GM23338 (cell line): ENCODE results near the gene GTF2H1. TPM values are rescaled to one million over a fixed set of nuclear protein-coding genes. Genes with fewer than 3 reads are reported as not detected.

ENCODE experiments used
- ATAC-seq: fragments of 200-7000 bp; cut with Tn5 transposase; 3 replicates; pipeline ENCODE4 v1.9.1; 2020
- DNase-seq: peaks from one replicate; pipeline ENCODE4 v3.0.0-alpha.2; 2015; ENCODE audit warnings: low spot score
- H2AFZ ChIP-seq: fragments of 200-600 bp; sonication (generic); 2 replicates; pipeline ENCODE4 v1.8.0; 2016; ENCODE audit warnings: antibody characterized with exemption, mild to moderate bottlenecking, moderate library complexity
- H3F3A ChIP-seq: fragments of 200-600 bp; sonication (generic); replicated peaks from 2 replicates; pipeline ENCODE4 v1.8.0; 2017; ENCODE audit warnings: antibody characterized with exemption, mixed run types, low read depth
- H3K27ac ChIP-seq: fragments of 200-600 bp; sonication (generic); 2 replicates; pipeline ENCODE4 v1.6.1; 2016; ENCODE audit warnings: low read depth
- H3K27me3 ChIP-seq: fragments of 200-600 bp; sonication (generic); 2 replicates; pipeline ENCODE4 v1.8.0; 2016; ENCODE audit warnings: mild to moderate bottlenecking, mixed run types, moderate library complexity; ENCODE audit not compliant: insufficient read depth
- H3K36me3 ChIP-seq: fragments of 200-600 bp; sonication (generic); 2 replicates; pipeline ENCODE4 v1.8.0; 2016; ENCODE audit warnings: mild to moderate bottlenecking; ENCODE audit not compliant: insufficient read depth
- H3K4me1 ChIP-seq: fragments of 200-600 bp; sonication (generic); 2 replicates; pipeline ENCODE4 v1.8.0; 2016; ENCODE audit warnings: mild to moderate bottlenecking, moderate library complexity; ENCODE audit not compliant: insufficient read depth
- H3K4me2 ChIP-seq: fragments of 200-600 bp; sonication (generic); 2 replicates; pipeline ENCODE4 v1.7.1; 2017; ENCODE audit warnings: mixed run types
- H3K4me3 ChIP-seq: fragments of 200-600 bp; sonication (generic); 2 replicates; pipeline ENCODE4 v1.6.1; 2016; ENCODE audit warnings: mixed run types
- H3K79me2 ChIP-seq: fragments of 200-600 bp; sonication (generic); replicated peaks from 2 replicates; pipeline ENCODE4 v1.8.0; 2017; ENCODE audit warnings: mild to moderate bottlenecking; ENCODE audit not compliant: insufficient read depth
- H3K9me2 ChIP-seq: fragments of 200-600 bp; sonication (generic); 2 replicates; pipeline ENCODE4 v1.8.0; 2017; ENCODE audit not compliant: insufficient read depth
- H4K20me1 ChIP-seq: fragments of 200-600 bp; sonication (generic); replicated peaks from 2 replicates; pipeline ENCODE4 v1.8.0; 2017; ENCODE audit warnings: mild to moderate bottlenecking; ENCODE audit not compliant: insufficient read depth
- H3K27ac Mint-ChIP-seq: 2 replicates; pipeline ENCODE4 v1.8.0; 2020; ENCODE audit warnings: inconsistent platforms, mild to moderate bottlenecking, moderate library complexity, mixed read lengths
- H3K27me3 Mint-ChIP-seq: 3 replicates; pipeline ENCODE4 v1.8.0; 2022; ENCODE audit warnings: low read depth, mild to moderate bottlenecking, moderate library complexity, mixed read lengths, inconsistent platforms; ENCODE audit not compliant: insufficient read depth, poor library complexity
- H3K36me3 Mint-ChIP-seq: 3 replicates; pipeline ENCODE4 v1.8.0; 2021; ENCODE audit warnings: low read depth, mild to moderate bottlenecking, inconsistent platforms, moderate library complexity, mixed read lengths
- H3K4me1 Mint-ChIP-seq: 3 replicates; pipeline ENCODE4 v1.8.0; 2020; ENCODE audit warnings: mild to moderate bottlenecking, inconsistent platforms, mixed read lengths
- H3K4me3 Mint-ChIP-seq: 3 replicates; pipeline ENCODE4 v1.8.0; 2021; ENCODE audit warnings: moderate library complexity, mild to moderate bottlenecking, inconsistent platforms, mixed read lengths
- H3K9me3 Mint-ChIP-seq: 3 replicates; pipeline ENCODE4 v1.8.0; 2020; ENCODE audit warnings: moderate library complexity, mild to moderate bottlenecking, inconsistent platforms, mixed read lengths
- EZH2 ChIP-seq: fragments of 200-600 bp; sonication (generic); IDR thresholded peaks from one replicate; pipeline ENCODE4 v1.8.0; 2017; ENCODE audit warnings: antibody characterized with exemption, mild to moderate bottlenecking, low read depth; ENCODE audit not compliant: unreplicated experiment
- JUNB ChIP-seq: IDR thresholded peaks from one replicate; pipeline ENCODE4 v1.6.1; 2016; ENCODE audit warnings: antibody characterized with exemption; ENCODE audit not compliant: unreplicated experiment
- NANOG ChIP-seq: IDR thresholded peaks from 2 replicates; pipeline ENCODE4 v1.6.1; 2016; ENCODE audit warnings: antibody characterized with exemption, borderline replicate concordance
- STAT1 ChIP-seq: IDR thresholded peaks from one replicate; pipeline ENCODE4 v1.6.1; 2016; ENCODE audit warnings: antibody characterized with exemption; ENCODE audit not compliant: unreplicated experiment
- ZNF114 ChIP-seq: fragments of 250-450 bp; sonication (Bioruptor Pico); IDR thresholded peaks from 2 replicates; pipeline ENCODE4 v1.5.0; 2020; ENCODE audit warnings: mild to moderate bottlenecking, moderate library complexity
- ZNF331 ChIP-seq: fragments of 250-450 bp; sonication (Bioruptor Pico); IDR thresholded peaks from 2 replicates; pipeline ENCODE4 v1.5.0; 2020; ENCODE audit warnings: low read depth, mild to moderate bottlenecking, moderate library complexity
- polyA plus RNA-seq: library from polyadenylated mRNA; unstranded; fragments of >200 nt; fragmentation: Nextera tagmentation; extraction: Ambion mirVana; gene quantifications from 2 replicates; pipeline ENCODE4 v1.2.1, GENCODE V29; 2016
- total RNA-seq: library from RNA; depleted of rRNA; stranded (reverse); fragments of >200 nt; shearing (Covaris generic); gene quantifications from 2 replicates; pipeline ENCODE4 v1.2.3, GENCODE V29; 2014
- TF ChIP-seq, protein P1 (sequence below), 2 experiments: fragments of 200-600 bp in 1 of 2; sonication (generic) in 1 of 2; conservative IDR thresholded peaks; 2 replicates each; pipeline versions ENCODE4 v1.5.1 to v1.6.1; 2016 to 2017; ENCODE audit warnings: antibody characterized with exemption in 2 of 2, low read depth in 2 of 2, mild to moderate bottlenecking in 2 of 2, moderate library complexity in 1 of 2
- TF ChIP-seq, protein P2 (sequence below): fragments of 250-450 bp; sonication (Bioruptor Pico); IDR thresholded peaks from 2 replicates; pipeline ENCODE4 v1.5.0; 2020; ENCODE audit warnings: mild to moderate bottlenecking, moderate library complexity
- TF ChIP-seq, protein P3 (sequence below): IDR thresholded peaks from one replicate; pipeline ENCODE4 v1.6.1; 2018; ENCODE audit warnings: antibody characterized with exemption; ENCODE audit not compliant: unreplicated experiment

The GTF2H1 gene
- total and polyA plus RNA-seq, 2 experiments from 2014 or later, result 16.5 to 43.6 TPM

DNA sequence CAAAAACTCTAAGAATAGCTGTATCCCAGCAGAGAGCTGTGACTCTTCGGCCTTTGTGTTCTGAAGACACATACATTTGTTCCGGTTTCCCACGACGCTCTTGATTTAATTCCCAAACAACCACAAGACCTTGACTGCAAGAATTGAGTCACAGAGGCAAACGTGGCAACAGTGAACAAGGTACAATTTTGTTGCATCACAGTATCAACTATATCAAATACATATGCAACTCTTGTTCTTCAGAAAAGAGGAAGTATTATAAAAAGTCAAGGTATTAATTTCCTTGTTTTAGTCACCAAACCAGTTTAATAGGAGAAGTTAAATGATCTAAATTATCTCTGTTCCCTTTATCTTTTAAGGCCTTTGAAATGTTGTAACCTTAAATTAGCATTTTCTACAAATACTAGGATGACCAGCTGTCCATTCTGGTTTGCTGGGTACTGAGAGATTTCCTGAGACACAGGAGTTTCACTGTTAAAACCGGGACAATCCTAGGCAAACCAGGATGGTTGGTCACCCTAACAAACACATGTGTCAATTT, 11.5 kb upstream of the GTF2H1 start:
- no peak overlapping the region for H3K4me3 ChIP-seq
- Mint-ChIP-seq H3K27me3 (no peaks in the 10 kb centered on the region), H3K4me3 (no peak overlapping the region), H3K27ac (no peak overlapping the region), H3K4me1 (no peaks in the 10 kb centered on the region), H3K9me3 (no peaks in the 10 kb centered on the region), H3K36me3 (peaks cover 39% of the 10 kb centered on the region)
- H3K27me3 ChIP-seq, result no peaks in the 10 kb centered on the region
- peaks cover 35% of the 10 kb centered on the region for H3K79me2 ChIP-seq
- no peaks in the 10 kb centered on the region for H3F3A ChIP-seq
- no peaks in the 10 kb centered on the region for H3K9me2 ChIP-seq
- ATAC-seq (no peak), DNase-seq (no peak)
- peaks cover 41% of the 10 kb centered on the region for H3K36me3 ChIP-seq
- no peaks in the 10 kb centered on the region for H3K4me1 ChIP-seq
- H2AFZ ChIP-seq, result no peak overlapping the region
- TF ChIP-seq ZNF114 (CRISPR knock-in tag) (no peak), ZNF331 (no peak), NANOG (no peak), EZH2 (no peak), JUNB (no peak), STAT1 (no peak)
- TF ChIP-seq, protein P1, sequence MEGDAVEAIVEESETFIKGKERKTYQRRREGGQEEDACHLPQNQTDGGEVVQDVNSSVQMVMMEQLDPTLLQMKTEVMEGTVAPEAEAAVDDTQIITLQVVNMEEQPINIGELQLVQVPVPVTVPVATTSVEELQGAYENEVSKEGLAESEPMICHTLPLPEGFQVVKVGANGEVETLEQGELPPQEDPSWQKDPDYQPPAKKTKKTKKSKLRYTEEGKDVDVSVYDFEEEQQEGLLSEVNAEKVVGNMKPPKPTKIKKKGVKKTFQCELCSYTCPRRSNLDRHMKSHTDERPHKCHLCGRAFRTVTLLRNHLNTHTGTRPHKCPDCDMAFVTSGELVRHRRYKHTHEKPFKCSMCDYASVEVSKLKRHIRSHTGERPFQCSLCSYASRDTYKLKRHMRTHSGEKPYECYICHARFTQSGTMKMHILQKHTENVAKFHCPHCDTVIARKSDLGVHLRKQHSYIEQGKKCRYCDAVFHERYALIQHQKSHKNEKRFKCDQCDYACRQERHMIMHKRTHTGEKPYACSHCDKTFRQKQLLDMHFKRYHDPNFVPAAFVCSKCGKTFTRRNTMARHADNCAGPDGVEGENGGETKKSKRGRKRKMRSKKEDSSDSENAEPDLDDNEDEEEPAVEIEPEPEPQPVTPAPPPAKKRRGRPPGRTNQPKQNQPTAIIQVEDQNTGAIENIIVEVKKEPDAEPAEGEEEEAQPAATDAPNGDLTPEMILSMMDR (conservative IDR thresholded peaks at IDR 0.05; ENCODE audit: low read depth in 2 of 2), result no peak
- TF ChIP-seq, protein P2, sequence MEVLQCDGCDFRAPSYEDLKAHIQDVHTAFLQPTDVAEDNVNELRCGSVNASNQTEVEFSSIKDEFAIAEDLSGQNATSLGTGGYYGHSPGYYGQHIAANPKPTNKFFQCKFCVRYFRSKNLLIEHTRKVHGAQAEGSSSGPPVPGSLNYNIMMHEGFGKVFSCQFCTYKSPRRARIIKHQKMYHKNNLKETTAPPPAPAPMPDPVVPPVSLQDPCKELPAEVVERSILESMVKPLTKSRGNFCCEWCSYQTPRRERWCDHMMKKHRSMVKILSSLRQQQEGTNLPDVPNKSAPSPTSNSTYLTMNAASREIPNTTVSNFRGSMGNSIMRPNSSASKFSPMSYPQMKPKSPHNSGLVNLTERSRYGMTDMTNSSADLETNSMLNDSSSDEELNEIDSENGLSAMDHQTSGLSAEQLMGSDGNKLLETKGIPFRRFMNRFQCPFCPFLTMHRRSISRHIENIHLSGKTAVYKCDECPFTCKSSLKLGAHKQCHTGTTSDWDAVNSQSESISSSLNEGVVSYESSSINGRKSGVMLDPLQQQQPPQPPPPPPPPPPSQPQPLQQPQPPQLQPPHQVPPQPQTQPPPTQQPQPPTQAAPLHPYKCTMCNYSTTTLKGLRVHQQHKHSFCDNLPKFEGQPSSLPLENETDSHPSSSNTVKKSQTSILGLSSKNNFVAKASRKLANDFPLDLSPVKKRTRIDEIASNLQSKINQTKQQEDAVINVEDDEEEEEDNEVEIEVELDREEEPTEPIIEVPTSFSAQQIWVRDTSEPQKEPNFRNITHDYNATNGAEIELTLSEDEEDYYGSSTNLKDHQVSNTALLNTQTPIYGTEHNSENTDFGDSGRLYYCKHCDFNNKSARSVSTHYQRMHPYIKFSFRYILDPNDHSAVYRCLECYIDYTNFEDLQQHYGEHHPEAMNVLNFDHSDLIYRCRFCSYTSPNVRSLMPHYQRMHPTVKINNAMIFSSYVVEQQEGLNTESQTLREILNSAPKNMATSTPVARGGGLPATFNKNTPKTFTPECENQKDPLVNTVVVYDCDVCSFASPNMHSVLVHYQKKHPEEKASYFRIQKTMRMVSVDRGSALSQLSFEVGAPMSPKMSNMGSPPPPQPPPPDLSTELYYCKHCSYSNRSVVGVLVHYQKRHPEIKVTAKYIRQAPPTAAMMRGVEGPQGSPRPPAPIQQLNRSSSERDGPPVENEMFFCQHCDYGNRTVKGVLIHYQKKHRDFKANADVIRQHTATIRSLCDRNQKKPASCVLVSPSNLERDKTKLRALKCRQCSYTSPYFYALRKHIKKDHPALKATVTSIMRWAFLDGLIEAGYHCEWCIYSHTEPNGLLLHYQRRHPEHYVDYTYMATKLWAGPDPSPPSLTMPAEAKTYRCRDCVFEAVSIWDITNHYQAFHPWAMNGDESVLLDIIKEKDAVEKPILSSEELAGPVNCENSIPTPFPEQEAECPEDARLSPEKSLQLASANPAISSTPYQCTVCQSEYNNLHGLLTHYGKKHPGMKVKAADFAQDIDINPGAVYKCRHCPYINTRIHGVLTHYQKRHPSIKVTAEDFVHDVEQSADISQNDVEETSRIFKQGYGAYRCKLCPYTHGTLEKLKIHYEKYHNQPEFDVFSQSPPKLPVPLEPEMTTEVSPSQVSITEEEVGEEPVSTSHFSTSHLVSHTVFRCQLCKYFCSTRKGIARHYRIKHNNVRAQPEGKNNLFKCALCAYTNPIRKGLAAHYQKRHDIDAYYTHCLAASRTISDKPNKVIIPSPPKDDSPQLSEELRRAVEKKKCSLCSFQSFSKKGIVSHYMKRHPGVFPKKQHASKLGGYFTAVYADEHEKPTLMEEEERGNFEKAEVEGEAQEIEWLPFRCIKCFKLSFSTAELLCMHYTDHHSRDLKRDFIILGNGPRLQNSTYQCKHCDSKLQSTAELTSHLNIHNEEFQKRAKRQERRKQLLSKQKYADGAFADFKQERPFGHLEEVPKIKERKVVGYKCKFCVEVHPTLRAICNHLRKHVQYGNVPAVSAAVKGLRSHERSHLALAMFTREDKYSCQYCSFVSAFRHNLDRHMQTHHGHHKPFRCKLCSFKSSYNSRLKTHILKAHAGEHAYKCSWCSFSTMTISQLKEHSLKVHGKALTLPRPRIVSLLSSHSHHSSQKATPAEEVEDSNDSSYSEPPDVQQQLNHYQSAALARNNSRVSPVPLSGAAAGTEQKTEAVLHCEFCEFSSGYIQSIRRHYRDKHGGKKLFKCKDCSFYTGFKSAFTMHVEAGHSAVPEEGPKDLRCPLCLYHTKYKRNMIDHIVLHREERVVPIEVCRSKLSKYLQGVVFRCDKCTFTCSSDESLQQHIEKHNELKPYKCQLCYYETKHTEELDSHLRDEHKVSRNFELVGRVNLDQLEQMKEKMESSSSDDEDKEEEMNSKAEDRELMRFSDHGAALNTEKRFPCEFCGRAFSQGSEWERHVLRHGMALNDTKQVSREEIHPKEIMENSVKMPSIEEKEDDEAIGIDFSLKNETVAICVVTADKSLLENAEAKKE (CRISPR knock-in tag), result no peak
- TF ChIP-seq, protein P3, sequence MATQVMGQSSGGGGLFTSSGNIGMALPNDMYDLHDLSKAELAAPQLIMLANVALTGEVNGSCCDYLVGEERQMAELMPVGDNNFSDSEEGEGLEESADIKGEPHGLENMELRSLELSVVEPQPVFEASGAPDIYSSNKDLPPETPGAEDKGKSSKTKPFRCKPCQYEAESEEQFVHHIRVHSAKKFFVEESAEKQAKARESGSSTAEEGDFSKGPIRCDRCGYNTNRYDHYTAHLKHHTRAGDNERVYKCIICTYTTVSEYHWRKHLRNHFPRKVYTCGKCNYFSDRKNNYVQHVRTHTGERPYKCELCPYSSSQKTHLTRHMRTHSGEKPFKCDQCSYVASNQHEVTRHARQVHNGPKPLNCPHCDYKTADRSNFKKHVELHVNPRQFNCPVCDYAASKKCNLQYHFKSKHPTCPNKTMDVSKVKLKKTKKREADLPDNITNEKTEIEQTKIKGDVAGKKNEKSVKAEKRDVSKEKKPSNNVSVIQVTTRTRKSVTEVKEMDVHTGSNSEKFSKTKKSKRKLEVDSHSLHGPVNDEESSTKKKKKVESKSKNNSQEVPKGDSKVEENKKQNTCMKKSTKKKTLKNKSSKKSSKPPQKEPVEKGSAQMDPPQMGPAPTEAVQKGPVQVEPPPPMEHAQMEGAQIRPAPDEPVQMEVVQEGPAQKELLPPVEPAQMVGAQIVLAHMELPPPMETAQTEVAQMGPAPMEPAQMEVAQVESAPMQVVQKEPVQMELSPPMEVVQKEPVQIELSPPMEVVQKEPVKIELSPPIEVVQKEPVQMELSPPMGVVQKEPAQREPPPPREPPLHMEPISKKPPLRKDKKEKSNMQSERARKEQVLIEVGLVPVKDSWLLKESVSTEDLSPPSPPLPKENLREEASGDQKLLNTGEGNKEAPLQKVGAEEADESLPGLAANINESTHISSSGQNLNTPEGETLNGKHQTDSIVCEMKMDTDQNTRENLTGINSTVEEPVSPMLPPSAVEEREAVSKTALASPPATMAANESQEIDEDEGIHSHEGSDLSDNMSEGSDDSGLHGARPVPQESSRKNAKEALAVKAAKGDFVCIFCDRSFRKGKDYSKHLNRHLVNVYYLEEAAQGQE, result no peak
- no peak overlapping the region for H3K4me2 ChIP-seq
- H3K27ac ChIP-seq, result no peak overlapping the region
- H4K20me1 ChIP-seq, result no peaks in the 10 kb centered on the region; the same call in none of the 2 replicates
